OCI-LY7 (cell line): ENCODE measurements around the gene RRBP1.

Source experiments
- EZH2phosphoT487 ChIP-seq: fragments of 200-600 bp; sonication (generic); IDR thresholded peaks from 2 replicates; pipeline ENCODE4 v1.6.1; 2018; ENCODE audit warnings: low read depth, borderline replicate concordance, mild to moderate bottlenecking, mixed run types, antibody characterized with exemption, low read length, moderate library complexity, mixed read lengths
- TF ChIP-seq, protein P1 (sequence below): fragments of 200-600 bp; sonication (generic); conservative IDR thresholded peaks from 2 replicates; pipeline ENCODE4 v1.5.1; 2014; ENCODE audit warnings: mild to moderate bottlenecking, antibody characterized with exemption, low read length, moderate library complexity, mixed read lengths

DNA sequence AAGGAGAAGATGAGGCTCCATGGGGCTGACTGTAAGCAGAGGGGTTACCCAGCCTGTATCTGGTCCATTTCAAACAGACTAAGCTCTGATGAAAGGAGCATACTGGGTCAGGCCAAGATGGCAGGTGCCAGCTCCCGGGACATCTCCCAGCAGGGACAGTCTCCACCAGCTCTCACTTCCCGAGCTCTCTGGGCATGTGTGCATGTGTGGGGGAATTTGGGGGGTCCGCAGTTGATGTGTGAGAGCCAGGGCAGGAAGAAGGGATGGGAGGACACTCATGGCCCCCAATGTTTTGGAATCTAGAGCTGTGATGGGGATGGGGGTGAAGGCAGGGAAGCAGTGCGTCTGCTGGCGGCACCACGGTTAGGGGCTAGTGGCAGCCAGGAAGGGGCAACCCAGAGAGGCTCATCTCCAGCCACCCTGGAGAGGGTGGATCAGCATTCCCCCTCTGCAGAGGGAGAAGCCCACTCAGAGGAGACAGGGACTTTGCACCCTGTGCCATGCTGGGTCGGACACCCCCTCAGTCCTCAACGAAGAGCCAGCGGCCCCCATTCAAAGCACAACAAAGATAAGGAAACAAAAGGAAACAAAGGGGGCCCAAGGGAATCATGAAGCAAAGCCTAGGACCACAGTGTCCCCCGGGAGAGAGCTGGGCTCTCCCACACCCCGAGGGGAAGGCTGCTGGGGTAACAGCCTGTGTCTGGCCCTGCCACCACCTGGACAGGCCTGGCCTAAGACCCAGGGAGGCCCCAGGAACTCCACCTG, 59.8 kb downstream of the RRBP1 start:
- TF ChIP-seq, protein P1, sequence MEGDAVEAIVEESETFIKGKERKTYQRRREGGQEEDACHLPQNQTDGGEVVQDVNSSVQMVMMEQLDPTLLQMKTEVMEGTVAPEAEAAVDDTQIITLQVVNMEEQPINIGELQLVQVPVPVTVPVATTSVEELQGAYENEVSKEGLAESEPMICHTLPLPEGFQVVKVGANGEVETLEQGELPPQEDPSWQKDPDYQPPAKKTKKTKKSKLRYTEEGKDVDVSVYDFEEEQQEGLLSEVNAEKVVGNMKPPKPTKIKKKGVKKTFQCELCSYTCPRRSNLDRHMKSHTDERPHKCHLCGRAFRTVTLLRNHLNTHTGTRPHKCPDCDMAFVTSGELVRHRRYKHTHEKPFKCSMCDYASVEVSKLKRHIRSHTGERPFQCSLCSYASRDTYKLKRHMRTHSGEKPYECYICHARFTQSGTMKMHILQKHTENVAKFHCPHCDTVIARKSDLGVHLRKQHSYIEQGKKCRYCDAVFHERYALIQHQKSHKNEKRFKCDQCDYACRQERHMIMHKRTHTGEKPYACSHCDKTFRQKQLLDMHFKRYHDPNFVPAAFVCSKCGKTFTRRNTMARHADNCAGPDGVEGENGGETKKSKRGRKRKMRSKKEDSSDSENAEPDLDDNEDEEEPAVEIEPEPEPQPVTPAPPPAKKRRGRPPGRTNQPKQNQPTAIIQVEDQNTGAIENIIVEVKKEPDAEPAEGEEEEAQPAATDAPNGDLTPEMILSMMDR, result no peak
- TF ChIP-seq EZH2phosphoT487, result no peak
